ENCODE results near the gene HECW1.

HECW1 gene

DNA sequence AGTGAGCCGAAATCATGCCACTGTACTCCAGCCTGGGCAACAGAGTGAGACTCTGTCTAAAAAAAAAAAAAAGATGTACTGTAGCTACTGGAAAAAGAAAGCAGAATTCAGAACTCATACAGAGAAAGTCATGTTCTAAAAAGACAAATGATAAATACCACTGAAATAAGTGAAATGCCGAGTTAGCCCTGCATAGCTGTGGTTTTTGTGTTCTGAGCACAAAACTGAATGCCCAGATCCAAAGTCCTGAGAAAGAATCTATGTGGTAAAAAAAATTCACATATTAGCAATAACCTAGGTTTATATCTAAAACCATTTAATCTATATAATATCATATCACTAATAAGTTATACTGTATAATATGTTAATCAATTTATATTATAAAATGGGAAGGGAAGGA is 29.3 kb upstream of the HECW1 start:
- WGBS, 2 experiments, result 89 to 91% methylated on average over 2 of the region's 2 CpGs
- H3K9me3 ChIP-seq (ENCODE audit: control insufficient read depth, low read length), result no peaks in the 10 kb centered on the region
- H3K4me1 ChIP-seq (ENCODE audit: control insufficient read depth, insufficient read depth, low read length), result peaks cover 4% of the 10 kb centered on the region
- no peak overlapping the region for H3K4me3 ChIP-seq (ENCODE audit: insufficient read depth, low read depth, low read length)
- no peaks in the 10 kb centered on the region for H3K27me3 ChIP-seq (ENCODE audit: control insufficient read depth, insufficient read depth, low read length, poor library complexity, severe bottlenecking)
- no peak overlapping the region for H3K27ac ChIP-seq (ENCODE audit: insufficient read depth, low read depth, low read length, poor library complexity, severe bottlenecking)
- H3K36me3 ChIP-seq (ENCODE audit: control insufficient read depth, insufficient read depth, low read length), result no peaks in the 10 kb centered on the region

DNA sequence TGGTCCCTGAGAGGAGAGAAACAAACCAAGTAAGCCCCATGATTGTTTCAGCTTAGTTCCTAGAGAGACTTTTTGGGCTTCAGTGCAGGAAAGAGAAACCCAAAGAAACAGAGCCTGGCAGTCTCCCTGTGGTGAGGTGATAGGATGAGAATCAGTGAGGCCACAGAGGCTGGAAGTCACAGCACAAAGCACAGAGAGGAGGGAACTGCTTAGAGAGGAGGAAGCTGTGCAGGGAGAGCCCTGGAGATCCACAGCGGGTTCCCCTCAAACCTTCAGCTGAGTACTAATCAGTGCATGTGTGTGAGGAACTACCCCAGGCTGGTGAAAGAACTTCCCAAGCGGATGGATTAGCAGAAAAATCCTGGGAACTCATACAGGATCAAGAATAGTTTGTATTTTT is 27.4 kb upstream of the HECW1 start:
- Histone ChIP-seq H3K9me3 (ENCODE audit: control insufficient read depth, low read length) (no peaks in the 10 kb centered on the region), H3K4me3 (ENCODE audit: insufficient read depth, low read depth, low read length) (no peak overlapping the region), H3K4me1 (ENCODE audit: control insufficient read depth, insufficient read depth, low read length) (peaks cover 4% of the 10 kb centered on the region), H3K27me3 (ENCODE audit: control insufficient read depth, insufficient read depth, low read length, poor library complexity, severe bottlenecking) (no peaks in the 10 kb centered on the region), H3K36me3 (ENCODE audit: control insufficient read depth, insufficient read depth, low read length) (no peaks in the 10 kb centered on the region), H3K27ac (ENCODE audit: insufficient read depth, low read depth, low read length, poor library complexity, severe bottlenecking) (no peak overlapping the region)
- 63 to 89% methylated on average over 1 to 2 of the region's 2 CpGs for WGBS, 2 experiments

DNA sequence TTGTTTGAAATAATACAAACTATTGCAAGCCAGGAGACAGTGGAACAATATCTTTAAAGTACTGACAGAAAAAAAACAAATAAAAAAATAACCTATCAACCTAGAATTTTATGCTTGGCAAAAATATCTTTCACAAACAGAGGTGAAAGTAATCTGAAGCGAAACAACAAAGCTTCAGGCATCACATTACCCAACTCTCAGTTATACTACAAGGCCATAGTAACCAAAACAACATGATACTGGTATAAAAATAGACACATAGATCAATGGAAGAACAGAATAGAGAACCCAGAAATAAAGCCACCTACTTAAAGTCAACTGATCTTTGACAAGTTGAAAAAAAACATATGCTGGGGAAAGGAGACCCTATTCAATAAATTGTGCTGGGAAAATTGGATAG is 26.5 kb upstream of the HECW1 start:
- H3K4me3 ChIP-seq (ENCODE audit: insufficient read depth, low read depth, low read length), result no peak overlapping the region
- WGBS, 2 experiments, result 89 to 95% methylated on average over 1 of the region's 1 CpG
- no peaks in the 10 kb centered on the region for H3K36me3 ChIP-seq (ENCODE audit: control insufficient read depth, insufficient read depth, low read length)
- no peaks in the 10 kb centered on the region for H3K27me3 ChIP-seq (ENCODE audit: control insufficient read depth, insufficient read depth, low read length, poor library complexity, severe bottlenecking)
- H3K27ac ChIP-seq (ENCODE audit: insufficient read depth, low read depth, low read length, poor library complexity, severe bottlenecking), result no peak overlapping the region
- H3K4me1 ChIP-seq (ENCODE audit: control insufficient read depth, insufficient read depth, low read length), result peaks cover 4% of the 10 kb centered on the region
- no peaks in the 10 kb centered on the region for H3K9me3 ChIP-seq (ENCODE audit: control insufficient read depth, low read length)

DNA sequence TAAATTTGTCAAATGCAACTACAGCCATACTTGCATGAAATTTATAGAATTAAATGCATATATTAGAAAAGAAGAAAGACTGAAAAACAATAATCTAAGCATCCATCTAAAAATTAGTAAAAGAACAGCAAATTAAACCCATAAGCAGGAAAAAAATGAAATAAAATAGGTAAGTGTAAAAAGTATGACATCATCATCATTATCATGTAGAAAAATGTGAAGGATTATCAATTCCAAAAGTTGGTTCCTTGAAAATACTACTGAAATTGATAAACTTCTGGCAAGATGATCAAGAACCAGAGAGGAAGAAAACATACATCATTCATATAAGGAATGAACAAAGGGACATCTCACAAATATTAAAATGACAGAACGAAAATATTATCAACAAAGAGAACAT is 19.6 kb upstream of the HECW1 start:
- H3K9me3 ChIP-seq (ENCODE audit: control insufficient read depth, low read length), result no peaks in the 10 kb centered on the region
- WGBS, 2 experiments, result no CpG with 5 or more reads among the region's 1 CpG
- no peaks in the 10 kb centered on the region for H3K27me3 ChIP-seq (ENCODE audit: control insufficient read depth, insufficient read depth, low read length, poor library complexity, severe bottlenecking)
- no peaks in the 10 kb centered on the region for H3K4me1 ChIP-seq (ENCODE audit: control insufficient read depth, insufficient read depth, low read length)
- no peaks in the 10 kb centered on the region for H3K36me3 ChIP-seq (ENCODE audit: control insufficient read depth, insufficient read depth, low read length)
- H3K27ac ChIP-seq (ENCODE audit: insufficient read depth, low read depth, low read length, poor library complexity, severe bottlenecking), result no peak overlapping the region
- no peak overlapping the region for H3K4me3 ChIP-seq (ENCODE audit: insufficient read depth, low read depth, low read length)

DNA sequence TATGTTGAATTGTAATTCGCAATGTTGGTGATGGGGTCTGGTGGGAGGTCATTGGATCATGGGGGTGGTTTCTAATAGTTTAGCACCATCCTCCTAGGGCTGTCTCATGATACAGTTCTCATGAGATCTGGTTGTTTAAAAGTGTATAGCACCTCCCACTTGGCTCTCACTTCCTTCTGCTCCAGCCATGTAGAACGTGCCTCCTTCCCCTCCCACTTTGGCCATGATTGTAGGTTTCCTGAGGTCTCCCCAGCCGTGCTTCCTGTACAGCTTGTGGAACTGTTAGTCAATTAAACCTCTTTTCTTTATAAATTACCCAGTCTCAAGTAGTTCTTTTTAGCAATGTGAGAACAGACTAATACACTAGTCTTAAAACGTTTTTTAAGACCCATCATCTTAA is 15.6 kb upstream of the HECW1 start:
- Histone ChIP-seq H3K27ac (ENCODE audit: insufficient read depth, low read depth, low read length, poor library complexity, severe bottlenecking) (no peak overlapping the region), H3K4me1 (ENCODE audit: control insufficient read depth, insufficient read depth, low read length) (no peaks in the 10 kb centered on the region), H3K9me3 (ENCODE audit: control insufficient read depth, low read length) (no peaks in the 10 kb centered on the region), H3K36me3 (ENCODE audit: control insufficient read depth, insufficient read depth, low read length) (no peaks in the 10 kb centered on the region), H3K27me3 (ENCODE audit: control insufficient read depth, insufficient read depth, low read length, poor library complexity, severe bottlenecking) (no peaks in the 10 kb centered on the region), H3K4me3 (ENCODE audit: insufficient read depth, low read depth, low read length) (no peak overlapping the region)
- WGBS, 2 experiments, result 87 to 88% methylated on average over 4 of the region's 4 CpGs

GRCh38 chr7:43099750-43100149 is 12.7 kb upstream of the HECW1 start:
- 93 to 98% methylated on average over 6 of the region's 6 CpGs for WGBS, 2 experiments
- Histone ChIP-seq H3K4me3 (ENCODE audit: insufficient read depth, low read depth, low read length) (no peak overlapping the region), H3K27ac (ENCODE audit: insufficient read depth, low read depth, low read length, poor library complexity, severe bottlenecking) (no peak overlapping the region), H3K4me1 (ENCODE audit: control insufficient read depth, insufficient read depth, low read length) (no peaks in the 10 kb centered on the region), H3K9me3 (ENCODE audit: control insufficient read depth, low read length) (no peaks in the 10 kb centered on the region), H3K36me3 (ENCODE audit: control insufficient read depth, insufficient read depth, low read length) (no peaks in the 10 kb centered on the region), H3K27me3 (ENCODE audit: control insufficient read depth, insufficient read depth, low read length, poor library complexity, severe bottlenecking) (no peaks in the 10 kb centered on the region)

DNA sequence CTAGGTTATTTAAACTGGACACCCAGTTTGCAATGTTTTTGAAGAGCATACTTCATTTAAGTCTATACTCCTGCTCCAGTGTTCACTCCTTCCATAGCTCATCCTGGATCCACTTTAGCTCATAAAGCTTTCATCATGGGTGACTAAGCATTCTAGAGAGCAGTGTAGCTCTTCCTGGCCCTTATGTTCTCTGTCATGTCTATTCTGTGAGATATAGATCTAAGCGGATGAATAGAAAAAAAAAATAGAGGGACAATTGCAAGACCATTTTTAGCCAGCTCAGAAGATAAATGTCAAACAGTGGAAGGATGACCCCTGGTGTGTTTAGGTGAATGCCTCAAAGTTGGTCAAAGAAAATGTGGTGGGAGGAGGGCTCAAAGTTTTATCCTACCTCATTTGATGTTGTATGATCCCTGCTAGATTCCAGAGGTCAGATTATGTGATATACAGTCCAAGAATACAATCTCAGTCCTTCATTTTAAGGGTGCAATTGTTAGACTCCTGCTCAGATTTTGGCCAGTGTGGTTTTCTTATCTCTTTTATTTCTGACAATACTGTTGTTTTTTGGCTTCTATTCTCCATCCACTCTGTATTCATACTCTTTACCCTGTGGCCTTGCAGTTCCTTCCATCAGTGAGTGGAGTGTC is 7.5 kb upstream of the HECW1 start:
- Histone ChIP-seq H3K27me3 (ENCODE audit: control insufficient read depth, insufficient read depth, low read length, poor library complexity, severe bottlenecking) (no peaks in the 10 kb centered on the region), H3K36me3 (ENCODE audit: control insufficient read depth, insufficient read depth, low read length) (no peaks in the 10 kb centered on the region), H3K27ac (ENCODE audit: insufficient read depth, low read depth, low read length, poor library complexity, severe bottlenecking) (no peak overlapping the region), H3K4me1 (ENCODE audit: control insufficient read depth, insufficient read depth, low read length) (no peaks in the 10 kb centered on the region), H3K4me3 (ENCODE audit: insufficient read depth, low read depth, low read length) (no peak overlapping the region), H3K9me3 (ENCODE audit: control insufficient read depth, low read length) (no peaks in the 10 kb centered on the region)
- 97 to 100% methylated on average over 1 of the region's 1 CpG for WGBS, 2 experiments

DNA sequence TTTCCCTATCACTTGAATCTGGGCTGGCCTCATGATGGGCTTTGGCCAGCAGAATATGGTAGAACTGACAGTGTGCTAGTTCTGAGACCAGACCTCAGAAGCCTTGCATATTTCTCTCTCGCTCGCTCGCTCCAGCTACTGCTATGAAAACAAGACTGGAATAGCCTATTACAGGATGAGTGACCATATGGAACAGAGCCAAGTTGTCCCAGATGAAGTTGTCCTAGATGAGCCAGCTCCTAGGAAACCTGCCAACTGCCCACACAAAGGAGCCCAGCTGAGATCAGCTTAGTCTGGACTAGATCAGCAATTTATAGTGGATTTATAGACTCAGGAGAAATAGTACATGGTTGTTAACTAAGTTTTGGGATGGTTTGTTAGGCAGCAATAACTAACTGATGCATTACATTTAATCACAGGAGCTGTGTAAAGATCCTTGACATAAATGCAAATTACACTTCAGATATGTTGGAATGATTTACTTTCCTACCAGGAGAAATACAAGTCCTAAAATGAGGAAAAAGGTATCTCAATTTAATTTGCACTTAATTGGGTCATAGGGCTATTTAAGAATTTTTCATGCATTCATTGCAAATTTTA is 6.8 kb upstream of the HECW1 start:
- Histone ChIP-seq H3K27ac (ENCODE audit: insufficient read depth, low read depth, low read length, poor library complexity, severe bottlenecking) (no peak overlapping the region), H3K27me3 (ENCODE audit: control insufficient read depth, insufficient read depth, low read length, poor library complexity, severe bottlenecking) (peaks cover under 1% of the 10 kb centered on the region), H3K9me3 (ENCODE audit: control insufficient read depth, low read length) (no peaks in the 10 kb centered on the region), H3K36me3 (ENCODE audit: control insufficient read depth, insufficient read depth, low read length) (no peaks in the 10 kb centered on the region), H3K4me1 (ENCODE audit: control insufficient read depth, insufficient read depth, low read length) (no peaks in the 10 kb centered on the region), H3K4me3 (ENCODE audit: insufficient read depth, low read depth, low read length) (no peak overlapping the region)
- WGBS, 2 experiments, result 96 to 99% methylated on average over 3 of the region's 3 CpGs

DNA sequence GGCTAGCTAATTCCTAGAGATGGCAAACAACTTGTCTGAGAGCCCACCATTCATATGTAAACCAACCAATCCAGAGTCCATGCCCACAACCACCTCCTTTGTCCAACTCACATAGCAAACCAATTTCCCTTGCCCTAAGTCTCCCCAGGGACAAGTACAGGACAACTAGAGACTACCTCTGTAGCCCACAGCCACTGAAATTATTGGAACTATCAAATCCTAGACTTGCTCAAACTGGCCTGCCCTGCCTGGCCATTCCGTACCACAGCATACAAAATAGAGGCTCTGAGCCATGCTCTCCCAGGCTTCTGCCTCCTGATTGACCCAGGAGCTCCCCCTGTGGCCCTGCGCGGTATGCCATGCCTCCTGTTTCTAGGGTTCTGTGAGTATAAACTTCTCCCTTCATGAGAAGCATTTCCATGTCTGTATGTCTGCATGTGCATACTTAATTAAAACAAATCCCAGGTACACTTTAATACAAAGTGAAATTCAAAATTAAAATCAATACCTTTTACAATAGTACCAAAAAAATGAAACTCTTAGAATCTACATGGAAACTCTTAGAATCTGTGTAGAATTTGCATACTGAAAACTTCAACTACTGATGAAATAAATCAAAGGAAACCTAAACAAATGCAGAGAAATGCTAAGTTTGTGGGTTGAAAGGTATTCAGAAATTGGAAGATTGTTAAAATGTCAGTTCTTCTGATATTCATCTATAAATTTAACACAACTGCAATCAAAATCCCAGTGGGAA is 4.0 kb upstream of the HECW1 start:
- 4% methylated on average over 3 of the region's 3 CpGs for WGBS, 2 experiments

GRCh38 chr7:43110791-43111535 is 1.5 kb upstream of the HECW1 start:
- Histone ChIP-seq H3K27me3 (ENCODE audit: control insufficient read depth, insufficient read depth, low read length, poor library complexity, severe bottlenecking) (peaks cover 53% of the 10 kb centered on the region), H3K36me3 (ENCODE audit: control insufficient read depth, insufficient read depth, low read length) (no peaks in the 10 kb centered on the region), H3K9me3 (ENCODE audit: control insufficient read depth, low read length) (no peaks in the 10 kb centered on the region), H3K27ac (ENCODE audit: insufficient read depth, low read depth, low read length, poor library complexity, severe bottlenecking) (no peak overlapping the region), H3K4me3 (ENCODE audit: insufficient read depth, low read depth, low read length) (no peak overlapping the region), H3K4me1 (ENCODE audit: control insufficient read depth, insufficient read depth, low read length) (peaks cover 3% of the 10 kb centered on the region)
- 86 to 88% methylated on average over 3 of the region's 3 CpGs for WGBS, 2 experiments

More for the DNA sequence above, 4.0 kb upstream of the HECW1 start:
- no peak overlapping the region for H3K27ac ChIP-seq (ENCODE audit: insufficient read depth, low read depth, low read length, poor library complexity, severe bottlenecking)
- no peak overlapping the region for H3K4me3 ChIP-seq (ENCODE audit: insufficient read depth, low read depth, low read length)
- no peaks in the 10 kb centered on the region for H3K36me3 ChIP-seq (ENCODE audit: control insufficient read depth, insufficient read depth, low read length)
- H3K4me1 ChIP-seq (ENCODE audit: control insufficient read depth, insufficient read depth, low read length), result no peaks in the 10 kb centered on the region
- peaks cover 28% of the 10 kb centered on the region for H3K27me3 ChIP-seq (ENCODE audit: control insufficient read depth, insufficient read depth, low read length, poor library complexity, severe bottlenecking)
- no peaks in the 10 kb centered on the region for H3K9me3 ChIP-seq (ENCODE audit: control insufficient read depth, low read length)

All from ectodermal cell (in vitro differentiated cells).